C4-2B (cell line): ENCODE data around the gene JARID2.

ENCODE experiments used
- CTCF ChIP-seq: fragments of 450-650 bp; conservative IDR thresholded peaks from 2 replicates; pipeline ENCODE4 v1.5.1; 2017; ENCODE audit warnings: mild to moderate bottlenecking
- ZFX ChIP-seq: fragments of 450-650 bp; IDR thresholded peaks from 2 replicates; pipeline ENCODE4 v1.6.1; 2017

- TF ChIP-seq CTCF, result no peak
- no peak for TF ChIP-seq ZFX
Measured at GRCh38 chr6:15290962-15291704, 45.3 kb downstream of the JARID2 start.
